DND-41 (cell line): ENCODE results near the gene PIKFYVE.

Source experiments
- ATAC-seq: fragments of 200-7000 bp; cut with Tn5 transposase; 3 replicates; pipeline ENCODE4 v1.9.1; 2021; ENCODE audit warnings: low read depth; ENCODE audit not compliant: insufficient read depth
- DNase-seq: peaks from one replicate; pipeline ENCODE4 v3.0.0-alpha.2; 2020
- H2AFZ ChIP-seq: 2 replicates; pipeline ENCODE4 v1.6.0; 2012; ENCODE audit warnings: low read depth, low read length
- H3K27ac ChIP-seq: 2 replicates; pipeline ENCODE4 v1.5.1; 2012; ENCODE audit warnings: low read length, inconsistent platforms
- H3K27me3 ChIP-seq: fragments of 200-600 bp; sonication (generic); 2 replicates; pipeline ENCODE4 v1.6.0; 2012; ENCODE audit warnings: low read length, mild to moderate bottlenecking, inconsistent platforms; ENCODE audit not compliant: insufficient read depth, poor library complexity
- H3K36me3 ChIP-seq: 2 replicates; pipeline ENCODE4 v1.5.1; 2012; ENCODE audit warnings: low read length, inconsistent platforms; ENCODE audit not compliant: insufficient read depth
- H3K4me1 ChIP-seq: 2 replicates; pipeline ENCODE4 v1.5.1; 2012; ENCODE audit warnings: mild to moderate bottlenecking, low read length; ENCODE audit not compliant: insufficient read depth
- H3K4me2 ChIP-seq: 2 replicates; pipeline ENCODE4 v1.6.0; 2012; ENCODE audit warnings: mild to moderate bottlenecking, moderate library complexity, low read length, inconsistent platforms; ENCODE audit not compliant: insufficient read depth
- H3K4me3 ChIP-seq, 2 experiments: fragments of 200-600 bp in 1 of 2; shearing (Covaris generic) in 1 of 2; 2 replicates each; pipeline ENCODE4 v1.5.1; 2012 to 2016; ENCODE audit warnings: inconsistent platforms in 2 of 2, low read length in 2 of 2, mild to moderate bottlenecking in 2 of 2, low read depth in 1 of 2, moderate library complexity in 1 of 2
- H3K79me2 ChIP-seq: 2 replicates; pipeline ENCODE4 v1.6.0; 2012; ENCODE audit warnings: low read length, inconsistent platforms; ENCODE audit not compliant: insufficient read depth
- H3K9ac ChIP-seq: 2 replicates; pipeline ENCODE4 v1.6.0; 2012; ENCODE audit warnings: low read depth, mild to moderate bottlenecking, inconsistent platforms, low read length, moderate library complexity
- H3K9me3 ChIP-seq: 2 replicates; pipeline ENCODE4 v1.5.1; 2012; ENCODE audit warnings: low read length, moderate library complexity, mild to moderate bottlenecking, inconsistent platforms; ENCODE audit not compliant: insufficient read depth, severe bottlenecking
- H4K20me1 ChIP-seq: 2 replicates; pipeline ENCODE4 v1.6.0; 2012; ENCODE audit warnings: low read length; ENCODE audit not compliant: insufficient read depth
- CTCF ChIP-seq: IDR thresholded peaks from 2 replicates; pipeline ENCODE4 v1.5.1; 2012; ENCODE audit warnings: borderline replicate concordance, low read length, moderate library complexity, mild to moderate bottlenecking; ENCODE audit not compliant: poor library complexity, severe bottlenecking; ENCODE audit errors: extremely low read depth
- EZH2 ChIP-seq: IDR thresholded peaks from 3 replicates; pipeline ENCODE4 v1.6.1; 2012; ENCODE audit warnings: borderline replicate concordance, low read depth, mild to moderate bottlenecking, moderate library complexity, low read length, inconsistent platforms; ENCODE audit not compliant: severe bottlenecking

The PIKFYVE gene

GRCh38 chr2:208346756-208347155 is 80.7 kb downstream of the PIKFYVE start:
- peaks cover 85% of the 10 kb centered on the region for H3K36me3 ChIP-seq
- no peak for ATAC-seq

GRCh38 chr2:208350610-208351009 is 84.6 kb downstream of the PIKFYVE start:
- Histone ChIP-seq H4K20me1 (no peaks in the 10 kb centered on the region), H3K27ac (no peak overlapping the region), H3K4me3 (no peak overlapping the region), H3K36me3 (peaks cover 89% of the 10 kb centered on the region), H2AFZ (no peak overlapping the region), H3K4me2 (no peak overlapping the region), H3K79me2 (no peaks in the 10 kb centered on the region), H3K27me3 (no peaks in the 10 kb centered on the region), H3K9me3 (no peaks in the 10 kb centered on the region), H3K4me1 (no peaks in the 10 kb centered on the region), H3K9ac (no peak overlapping the region)
- no peak for DNase-seq
- no peak for ATAC-seq
- TF ChIP-seq EZH2 (no peak), CTCF (no peak)

More at GRCh38 chr2:208346756-208347155, 80.7 kb downstream of the PIKFYVE start:
- Histone ChIP-seq H3K27ac (no peak overlapping the region), H2AFZ (no peak overlapping the region), H3K4me2 (no peak overlapping the region), H3K4me1 (no peaks in the 10 kb centered on the region), H3K9ac (no peak overlapping the region), H3K79me2 (no peaks in the 10 kb centered on the region), H4K20me1 (no peaks in the 10 kb centered on the region), H3K4me3 (no peak overlapping the region), H3K27me3 (no peaks in the 10 kb centered on the region), H3K9me3 (no peaks in the 10 kb centered on the region)
- TF ChIP-seq CTCF: no peak
- TF ChIP-seq EZH2: no peak
- DNase-seq: no peak

GRCh38 chr2:208352644-208353567 is 86.9 kb downstream of the PIKFYVE start:
- Histone ChIP-seq H3K79me2 (no peaks in the 10 kb centered on the region), H3K27ac (no peak overlapping the region), H3K4me2 (no peak overlapping the region), H4K20me1 (no peaks in the 10 kb centered on the region), H2AFZ (no peak overlapping the region), H3K4me1 (no peaks in the 10 kb centered on the region), H3K9me3 (no peaks in the 10 kb centered on the region), H3K27me3 (no peaks in the 10 kb centered on the region), H3K9ac (no peak overlapping the region), H3K36me3 (peaks cover 85% of the 10 kb centered on the region), H3K4me3 (no peak overlapping the region)
- DNase-seq (no peak), ATAC-seq (no peak)
- TF ChIP-seq EZH2: no peak
- no peak for TF ChIP-seq CTCF
